ENCODE data around the gene FETUB.

The FETUB gene

GRCh38 chr3:186637686-186638085 lies 2.5 kb upstream of the FETUB start:
- no peak for DNase-seq

GRCh38 chr3:186638259-186638658 lies 1.9 kb upstream of the FETUB start:
- DNase-seq = no peak

GRCh38 chr3:186640473-186640818 lies 247 bp downstream of the FETUB start:
- DNase-seq = no peak

- no peak for DNase-seq
These were observed 730 bp downstream of the FETUB start for GRCh38 chr3:186640929-186641328.

GRCh38 chr3:186642014-186642413 lies 1.8 kb downstream of the FETUB start:
- no peak for DNase-seq

GRCh38 chr3:186643493-186643892 lies 3.3 kb downstream of the FETUB start:
- no peak for DNase-seq

GRCh38 chr3:186644683-186645082 lies 4.5 kb downstream of the FETUB start:
- no peak for DNase-seq

GRCh38 chr3:186646106-186646505 lies 5.9 kb downstream of the FETUB start:
- no peak for DNase-seq

GRCh38 chr3:186646841-186647240 lies 6.6 kb downstream of the FETUB start:
- no peak for DNase-seq

- DNase-seq = no peak
These were observed 8.7 kb downstream of the FETUB start for GRCh38 chr3:186648851-186649250.

GRCh38 chr3:186651678-186652215 lies 11.5 kb downstream of the FETUB start:
- DNase-seq = no peak

GRCh38 chr3:186653080-186653707 lies 13.0 kb downstream of the FETUB start:
- no peak for DNase-seq

GRCh38 chr3:186653984-186654383 lies 13.8 kb downstream of the FETUB start:
- no peak for DNase-seq

GRCh38 chr3:186663361-186664118 lies 23.3 kb downstream of the FETUB start:
- DNase-seq = no peak

- DNase-seq = no peak
These were observed 23.9 kb downstream of the FETUB start for GRCh38 chr3:186664119-186664495.

GRCh38 chr3:186664506-186664905 lies 24.3 kb downstream of the FETUB start:
- DNase-seq = no peak

GRCh38 chr3:186665625-186666188 lies 25.5 kb downstream of the FETUB start, which contains the start of gene HRG:
Gene HRG (plus strand): TSS chr3:186666014. CDS start chr3:186666032, 18 bp downstream.
- no peak for DNase-seq

- DNase-seq = peak; percentile 9
These were observed 28.2 kb downstream of the FETUB start for GRCh38 chr3:186668426-186668825.

GRCh38 chr3:186669378-186670084 lies 29.3 kb downstream of the FETUB start:
- DNase-seq = no peak

GRCh38 chr3:186670155-186670554 lies 30.0 kb downstream of the FETUB start:
- DNase-seq = peak; percentile 35

GRCh38 chr3:186671051-186671450 lies 30.9 kb downstream of the FETUB start:
- DNase-seq = no peak

GRCh38 chr3:186678604-186679003 lies 38.4 kb downstream of the FETUB start:
- DNase-seq = no peak

- DNase-seq = no peak
These were observed 39.0 kb downstream of the FETUB start for GRCh38 chr3:186679151-186679550.
